ENCODE measurements around the gene GRIN1. TPM values are rescaled to one million over a fixed set of nuclear protein-coding genes. Genes with fewer than 3 reads are reported as not detected.
"Not testable (repeated sequence)": the region's sequence is repeated elsewhere in the genome, so short reads cannot be mapped to it uniquely, and the experiment has no call there.

The GRIN1 gene
- total RNA-seq, 1 experiment from 2014 or later: 0.52 TPM

GRCh38 chr9:137122796-137123467 is 16.0 kb upstream of the GRIN1 start:
- H3K27ac ChIP-seq (ENCODE audit: low read depth, low read length, poor library complexity, severe bottlenecking); DNase-seq (ENCODE audit: low spot score); BruUV-seq (replicated peaks); POLR2A ChIA-PET (ENCODE audit: low non-redundant PET); H3K36me3 ChIP-seq (ENCODE audit: insufficient read depth, low read length, poor library complexity, severe bottlenecking); H3K4me1 ChIP-seq (ENCODE audit: insufficient read depth, low read length, poor library complexity, severe bottlenecking); H3K4me3 ChIP-seq (ENCODE audit: low read depth, low read length, poor library complexity, severe bottlenecking); H3K27me3 ChIP-seq (replicated peaks; ENCODE audit: insufficient read depth, low read depth, low read length, poor library complexity); intact Hi-C loops (cut with micrococcal nuclease; ENCODE audit: unreplicated experiment); H3K9me3 ChIP-seq (ENCODE audit: low read depth, low read length, poor library complexity, severe bottlenecking): not testable (repeated sequence)
- CTCF ChIA-PET: interaction anchor here (0.6 to 0.8 kb wide), 2 partner anchors 66 to 114 kb away, joined by 10 to 13 read pairs; no protein-coding TSS in a partner anchor

- TF ChIP-seq CTCF (conservative IDR thresholded peaks at IDR 0.05; ENCODE audit: low read depth, low read length): no peak
- TF ChIP-seq EZH2 (IDR thresholded peaks at IDR 0.05; ENCODE audit: borderline replicate concordance, low read depth, low read length, poor library complexity, severe bottlenecking): no peak
- Histone ChIP-seq H3K36me3 (ENCODE audit: insufficient read depth, low read length, poor library complexity, severe bottlenecking) (no peaks in the 10 kb centered on the region), H3K4me1 (ENCODE audit: insufficient read depth, low read length, poor library complexity, severe bottlenecking) (peaks cover 10% of the 10 kb centered on the region), H3K27me3 (replicated peaks; ENCODE audit: insufficient read depth, low read depth, low read length, poor library complexity) (no peaks in the 10 kb centered on the region), H3K27ac (ENCODE audit: low read depth, low read length, poor library complexity, severe bottlenecking) (no peak overlapping the region), H3K9me3 (ENCODE audit: low read depth, low read length, poor library complexity, severe bottlenecking) (no peaks in the 10 kb centered on the region), H3K4me3 (ENCODE audit: low read depth, low read length, poor library complexity, severe bottlenecking) (no peak overlapping the region)
- no peak for DNase-seq (ENCODE audit: low spot score)
- intact Hi-C loops (cut with micrococcal nuclease; ENCODE audit: unreplicated experiment): no loop called here
- ChIA-PET POLR2A (ENCODE audit: low non-redundant PET) (no interaction called here), CTCF (interaction anchor here (0.6 to 0.8 kb wide), 2 partner anchors 66 to 113 kb away, joined by 10 to 13 read pairs; no protein-coding TSS in a partner anchor)
- BruUV-seq (replicated peaks): no TSS peak
These were observed 15.5 kb upstream of the GRIN1 start for GRCh38 chr9:137123468-137123837.

GRCh38 chr9:137123952-137124462 is 14.9 kb upstream of the GRIN1 start:
- intact Hi-C loops (cut with micrococcal nuclease; ENCODE audit: unreplicated experiment); H3K9me3 ChIP-seq (ENCODE audit: low read depth, low read length, poor library complexity, severe bottlenecking); H3K27me3 ChIP-seq (replicated peaks; ENCODE audit: insufficient read depth, low read depth, low read length, poor library complexity); CTCF ChIA-PET; H3K36me3 ChIP-seq (ENCODE audit: insufficient read depth, low read length, poor library complexity, severe bottlenecking); BruUV-seq (replicated peaks); H3K4me3 ChIP-seq (ENCODE audit: low read depth, low read length, poor library complexity, severe bottlenecking); POLR2A ChIA-PET (ENCODE audit: low non-redundant PET); H3K27ac ChIP-seq (ENCODE audit: low read depth, low read length, poor library complexity, severe bottlenecking); DNase-seq (ENCODE audit: low spot score): not testable (repeated sequence)
- H3K4me1 ChIP-seq (ENCODE audit: insufficient read depth, low read length, poor library complexity, severe bottlenecking): peaks cover 13% of the 10 kb centered on the region

GRCh38 chr9:137126786-137127185 is 12.2 kb upstream of the GRIN1 start:
- Histone ChIP-seq H3K9me3 (ENCODE audit: low read depth, low read length, poor library complexity, severe bottlenecking) (peaks cover 9% of the 10 kb centered on the region), H3K36me3 (ENCODE audit: insufficient read depth, low read length, poor library complexity, severe bottlenecking) (no peaks in the 10 kb centered on the region), H3K27me3 (replicated peaks; ENCODE audit: insufficient read depth, low read depth, low read length, poor library complexity) (no peaks in the 10 kb centered on the region), H3K4me3 (ENCODE audit: low read depth, low read length, poor library complexity, severe bottlenecking) (no peak overlapping the region), H3K27ac (ENCODE audit: low read depth, low read length, poor library complexity, severe bottlenecking) (no peak overlapping the region), H3K4me1 (ENCODE audit: insufficient read depth, low read length, poor library complexity, severe bottlenecking) (peaks cover 13% of the 10 kb centered on the region)
- BruUV-seq (replicated peaks): no TSS peak
- DNase-seq (ENCODE audit: low spot score): no peak
- intact Hi-C loops (cut with micrococcal nuclease; ENCODE audit: unreplicated experiment): no loop called here
- TF ChIP-seq EZH2 (IDR thresholded peaks at IDR 0.05; ENCODE audit: borderline replicate concordance, low read depth, low read length, poor library complexity, severe bottlenecking): no peak
- no peak for TF ChIP-seq CTCF (conservative IDR thresholded peaks at IDR 0.05; ENCODE audit: low read depth, low read length)
- ChIA-PET CTCF (interaction anchor here (0.8 kb wide), 1 partner anchor 101 kb away, joined by 3 read pairs; the partner anchor contains the start of gene RNF224), POLR2A (ENCODE audit: low non-redundant PET) (interaction anchor here (0.8 kb wide), 1 partner anchor 24 kb away, joined by 7 read pairs; no protein-coding TSS in a partner anchor)

All from A673 (cell line).